Measurements from ENCODE around the gene ACSM3.

DNA sequence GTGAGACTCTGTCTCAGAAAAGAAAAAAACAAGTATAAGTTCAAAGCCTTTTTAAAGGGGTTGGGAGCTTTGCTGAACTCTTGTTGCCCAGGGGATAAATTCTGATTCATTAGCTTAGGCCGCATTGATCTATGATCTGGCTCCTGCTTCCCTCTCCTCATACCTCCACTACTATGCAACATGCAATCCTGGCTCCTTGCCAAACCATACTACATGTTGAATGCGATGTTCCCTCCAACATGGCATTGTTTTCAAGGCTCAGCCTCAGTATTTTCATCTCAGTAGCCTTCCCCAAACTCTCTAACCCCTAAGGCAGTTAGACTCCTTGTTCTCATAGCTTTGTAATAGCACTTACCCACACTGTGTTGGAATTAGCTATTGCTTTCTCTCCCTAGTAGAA lies 48.7 kb downstream of the ACSM3 start:
- TF ChIP-seq CTCF (IDR thresholded peaks at IDR 0.05) (no peak), POLR2A (IDR thresholded peaks at IDR 0.05) (no peak)

All from esophagus squamous epithelium (tissue), 4 donors.